HepG2 (cell line): ENCODE data around the gene NBPF3. TPM values are rescaled to one million over a fixed set of nuclear protein-coding genes. Genes with fewer than 3 reads are reported as not detected.

Source experiments
- ATAC-seq: fragments of 200-7000 bp; cut with Tn5 transposase; 3 replicates; pipeline ENCODE4 v1.9.1; 2020; ENCODE audit warnings: mild to moderate bottlenecking, moderate library complexity
- BruUV-seq: library from RNA; stranded (reverse); fragments of 400-500 nt; replicated peaks from 2 replicates; lab custom pipeline; 2021; lab: Mats Ljungman, UMichigan
- CTCF ChIA-PET: fragments of 300-600 bp; formaldehyde crosslinking; extraction: SDS; loops from one replicate; lab custom pipeline; 2021; ENCODE audit warnings: low total read pairs, inconsistent platforms, low intra/inter-chr PET ratio; lab: Yijun Ruan, JAX
- POLR2A ChIA-PET: fragments of 350-600 bp; sonication (Branson Sonifier 250); formaldehyde crosslinking; loops from one replicate; lab custom pipeline; 2020; ENCODE audit warnings: antibody characterized with exemption, inconsistent platforms; lab: Yijun Ruan, JAX
- DNase-seq: peaks from one replicate; pipeline ENCODE4 v3.0.0-alpha.2; 2015; ENCODE audit warnings: low spot score
- FAIRE-seq: peaks from 3 replicates; lab custom pipeline; 2011; peaks lifted over from hg19 to GRCh38; lab: Jason Lieb, UNC
- H2AFZ ChIP-seq: one replicate; pipeline ENCODE4 v1.6.1; 2011; ENCODE audit warnings: low read length, inconsistent platforms
- H3K27ac ChIP-seq: fragments of 300-600 bp; 3 replicates; pipeline ENCODE4 v1.8.0; 2011; ENCODE audit warnings: mixed run types, mild to moderate bottlenecking, mixed read lengths, low read length, inconsistent platforms; ENCODE audit not compliant: insufficient read depth; ENCODE audit errors: extremely low read length
- H3K27me3 ChIP-seq, 2 experiments: fragments of 200-600 bp in 1 of 2; 2 replicates in 1 of 2; 3 replicates in 1 of 2; pipeline versions ENCODE4 v1.6.0 to v1.8.0; 2011; ENCODE audit warnings: low read length in 2 of 2, mild to moderate bottlenecking in 2 of 2, moderate library complexity in 2 of 2, inconsistent platforms in 1 of 2; ENCODE audit not compliant: insufficient read depth in 2 of 2, control insufficient read depth in 1 of 2
- H3K36me3 ChIP-seq, 2 experiments: fragments of 200-600 bp in 1 of 2; replicated peaks in 1 of 2; 2 replicates in 1 of 2; 3 replicates in 1 of 2; pipeline versions ENCODE4 v1.5.1 to v1.8.0; 2011; ENCODE audit warnings: low read length in 2 of 2, inconsistent platforms in 1 of 2; ENCODE audit not compliant: insufficient read depth in 2 of 2, control insufficient read depth in 1 of 2
- H3K4me1 ChIP-seq: 2 replicates; pipeline ENCODE4 v1.5.1; 2012; ENCODE audit warnings: low read length, inconsistent platforms; ENCODE audit not compliant: insufficient read depth
- H3K4me2 ChIP-seq: 2 replicates; pipeline ENCODE4 v1.6.0; 2011; ENCODE audit warnings: low read depth, low read length, inconsistent platforms
- H3K4me3 ChIP-seq, 3 experiments: fragments of 200-600 bp in 1 of 3; sonication (generic), shearing (Covaris generic) in 1 of 3; replicated peaks in 1 of 3; 2 replicates each; pipeline ENCODE4 v1.5.1; 2011 to 2016; ENCODE audit warnings: low read length in 3 of 3, inconsistent platforms in 2 of 3, low read depth in 2 of 3, mild to moderate bottlenecking in 2 of 3, control low read depth in 1 of 3, mixed read lengths in 1 of 3; ENCODE audit not compliant: insufficient read depth in 1 of 3
- H3K79me2 ChIP-seq: one replicate; pipeline ENCODE4 v1.6.1; 2011; ENCODE audit warnings: low read length, inconsistent platforms; ENCODE audit not compliant: insufficient read depth
- H3K9ac ChIP-seq: 2 replicates; pipeline ENCODE4 v1.6.0; 2011; ENCODE audit warnings: mild to moderate bottlenecking, low read depth, low read length, inconsistent platforms; ENCODE audit not compliant: insufficient read depth
- H3K9me3 ChIP-seq: 2 replicates; pipeline ENCODE4 v1.5.1; 2012; ENCODE audit warnings: mild to moderate bottlenecking, low read length
- H4K20me1 ChIP-seq: 2 replicates; pipeline ENCODE4 v1.6.0; 2011; ENCODE audit warnings: inconsistent platforms, mild to moderate bottlenecking, low read length, moderate library complexity; ENCODE audit not compliant: insufficient read depth
- CCDC6 ChIP-seq: sonication (generic); formaldehyde crosslinking; IDR thresholded peaks from 2 replicates; pipeline ENCODE4 v1.8.1; 2022; ENCODE audit warnings: mild to moderate bottlenecking, missing genetic modification reagents, moderate library complexity
- CENPT ChIP-seq: sonication (generic); formaldehyde crosslinking; IDR thresholded peaks from 2 replicates; pipeline ENCODE4 v1.8.0; 2022; ENCODE audit warnings: low read depth, mild to moderate bottlenecking, moderate library complexity, missing genetic modification reagents
- HMG20A ChIP-seq: IDR thresholded peaks from 2 replicates; pipeline ENCODE4 v1.6.1; 2016; ENCODE audit warnings: borderline replicate concordance
- IKZF5 ChIP-seq: IDR thresholded peaks from 2 replicates; pipeline ENCODE4 v1.6.1; 2018; ENCODE audit warnings: missing genetic modification reagents, mild to moderate bottlenecking, missing compliant biosample characterization
- KDM6A ChIP-seq: IDR thresholded peaks from 2 replicates; pipeline ENCODE4 v1.6.1; 2016; ENCODE audit warnings: low read depth
- NFAT5 ChIP-seq: sonication (generic); formaldehyde crosslinking; IDR thresholded peaks from 2 replicates; pipeline ENCODE4 v1.4.0; 2020; ENCODE audit warnings: missing genetic modification reagents
- PAF1 ChIP-seq: IDR thresholded peaks from 2 replicates; pipeline ENCODE4 v1.6.1; 2016; ENCODE audit warnings: missing genetic modification reagents, missing compliant biosample characterization
- REPIN1 ChIP-seq: sonication (generic); formaldehyde crosslinking; IDR thresholded peaks from 2 replicates; pipeline ENCODE4 v1.8.0; 2022; ENCODE audit warnings: missing genetic modification reagents, low read depth, mild to moderate bottlenecking, borderline replicate concordance
- SP2 ChIP-seq: sonication (generic); formaldehyde crosslinking; IDR thresholded peaks from 2 replicates; pipeline ENCODE4 v1.5.1; 2020; ENCODE audit warnings: mild to moderate bottlenecking, missing genetic modification reagents
- ZBTB44 ChIP-seq: sonication (generic); formaldehyde crosslinking; IDR thresholded peaks from 2 replicates; pipeline ENCODE4 v1.4.0; 2020; ENCODE audit warnings: missing genetic modification reagents
- ZNF138 ChIP-seq: sonication (generic); formaldehyde crosslinking; IDR thresholded peaks from 2 replicates; pipeline ENCODE4 v1.5.0; 2020; ENCODE audit warnings: mild to moderate bottlenecking, low read depth, missing genetic modification reagents
- ZNF292 ChIP-seq: sonication (generic); formaldehyde crosslinking; IDR thresholded peaks from 2 replicates; pipeline ENCODE4 v1.8.1; 2022; ENCODE audit warnings: mild to moderate bottlenecking, low read depth, missing genetic modification reagents, borderline replicate concordance
- ZNF713 ChIP-seq: sonication (generic); formaldehyde crosslinking; IDR thresholded peaks from 2 replicates; pipeline ENCODE4 v1.4.0; 2020; ENCODE audit warnings: mild to moderate bottlenecking, missing genetic modification reagents
- WGBS: methylation state at CpG from one replicate; pipeline ENCODE4 v1.1.6; 2017; ENCODE audit warnings: low lambda C conversion rate; 5-methylcytosine and 5-hydroxymethylcytosine counted together
- in situ Hi-C: cut with HindIII; loops from 2 replicates; pipeline ENCODE4 v1.10.0; 2017; ENCODE audit warnings: low pct_unique_long_range_greater_than_20kb; ENCODE audit not compliant: extremely low pct_ligation_motif_present
- intact Hi-C: fragments of 100-400 bp; cut with micrococcal nuclease; formaldehyde crosslinking; loops from one replicate; pipeline ENCODE4 v1.10.0; 2022; ENCODE audit not compliant: unreplicated experiment
- polyA plus RNA-seq, 8 experiments: library from polyadenylated mRNA; depleted of rRNA in 3 of 8; stranded (reverse) in 7 of 8; unstranded in 1 of 8; fragments of >200 nt; fragmentation: Illumina TruSeq in 4 of 8; extraction: Trizol in 4 of 8; gene quantifications; 2 replicates each; pipeline versions ENCODE4 v1.2.1 to v1.2.3, GENCODE V29; 2011 to 2016; ENCODE audit warnings: low read depth in 4 of 8, missing spikeins in 1 of 8, mixed read lengths in 1 of 8; ENCODE audit not compliant: insufficient read depth in 1 of 8
- total RNA-seq, 5 experiments: library from RNA; depleted of rRNA; stranded (reverse); fragments of >200 nt; fragmentation: Illumina TruSeq; extraction: Trizol; gene quantifications; 2 replicates each; pipeline ENCODE4 v1.2.3, GENCODE V29; 2016; ENCODE audit warnings: low read depth in 1 of 5
- TF ChIP-seq, protein P1 (sequence below): sonication (generic); formaldehyde crosslinking; IDR thresholded peaks from 2 replicates; pipeline ENCODE4 v1.4.0; 2020; ENCODE audit warnings: missing genetic modification reagents

Gene NBPF3
- total and polyA plus RNA-seq, 2 of the 13 experiments (the other 11 are each of a cell fraction or from before 2014, with no cell fraction given) = 3.5 to 4.9 TPM

DNA sequence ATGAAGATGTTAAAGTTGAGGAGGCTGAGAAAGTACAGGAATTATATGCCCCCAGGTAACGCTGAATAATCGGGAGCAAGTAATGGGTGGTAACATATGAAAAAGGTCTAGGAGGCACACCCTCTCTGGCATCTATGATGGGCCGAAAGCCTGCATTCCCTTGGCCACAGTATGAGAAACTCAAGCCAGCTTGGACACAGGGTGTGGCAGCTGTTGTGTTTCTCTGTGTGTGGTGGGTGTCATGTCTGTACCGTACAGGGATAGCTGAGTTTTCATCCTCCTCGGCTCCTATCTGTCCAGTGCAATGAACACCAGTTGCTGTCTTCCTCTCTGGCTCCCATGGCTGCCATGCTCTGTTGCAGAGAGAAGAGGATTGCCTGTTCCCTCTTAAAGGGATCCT, 32.9 kb downstream of the NBPF3 start:
- Histone ChIP-seq H3K9me3 (no peaks in the 10 kb centered on the region), H3K4me3 (no peak overlapping the region), H3K4me2 (no peak overlapping the region), H3K36me3 (0 out of 5 replicates have a peak, but pooled peaks cover 0 to 2% of the 10 kb centered on the region in 2 experiments), H3K27ac (no peak overlapping the region), H3K27me3 (no peaks in the 10 kb centered on the region), H3K4me1 (no peaks in the 10 kb centered on the region), H3K9ac (no peak overlapping the region), H2AFZ (no peak overlapping the region), H4K20me1 (no peaks in the 10 kb centered on the region), H3K79me2 (no peaks in the 10 kb centered on the region)
- ATAC-seq = no peak
- FAIRE-seq = no peak
- in situ Hi-C loops (no loop called here), intact Hi-C loops (no loop called here)
- no TSS peak for BruUV-seq
- WGBS = 97% methylated on average over 5 of the region's 5 CpGs
- POLR2A ChIA-PET = no interaction called here
- no peak for DNase-seq
- CTCF ChIA-PET = no interaction called here
- TF ChIP-seq PAF1 (CRISPR knock-in tag) (no peak), SP2 (CRISPR knock-in tag) (no peak), CENPT (CRISPR knock-in tag) (no peak), IKZF5 (CRISPR knock-in tag) (no peak), HMG20A (CRISPR knock-in tag) (no peak), KDM6A (CRISPR knock-in tag) (no peak), NFAT5 (CRISPR knock-in tag) (no peak), CCDC6 (CRISPR knock-in tag) (no peak), ZNF138 (CRISPR knock-in tag) (no peak), ZBTB44 (no peak), ZNF713 (no peak), ZNF292 (CRISPR knock-in tag) (no peak), REPIN1 (CRISPR knock-in tag) (no peak)
- TF ChIP-seq, protein P1, sequence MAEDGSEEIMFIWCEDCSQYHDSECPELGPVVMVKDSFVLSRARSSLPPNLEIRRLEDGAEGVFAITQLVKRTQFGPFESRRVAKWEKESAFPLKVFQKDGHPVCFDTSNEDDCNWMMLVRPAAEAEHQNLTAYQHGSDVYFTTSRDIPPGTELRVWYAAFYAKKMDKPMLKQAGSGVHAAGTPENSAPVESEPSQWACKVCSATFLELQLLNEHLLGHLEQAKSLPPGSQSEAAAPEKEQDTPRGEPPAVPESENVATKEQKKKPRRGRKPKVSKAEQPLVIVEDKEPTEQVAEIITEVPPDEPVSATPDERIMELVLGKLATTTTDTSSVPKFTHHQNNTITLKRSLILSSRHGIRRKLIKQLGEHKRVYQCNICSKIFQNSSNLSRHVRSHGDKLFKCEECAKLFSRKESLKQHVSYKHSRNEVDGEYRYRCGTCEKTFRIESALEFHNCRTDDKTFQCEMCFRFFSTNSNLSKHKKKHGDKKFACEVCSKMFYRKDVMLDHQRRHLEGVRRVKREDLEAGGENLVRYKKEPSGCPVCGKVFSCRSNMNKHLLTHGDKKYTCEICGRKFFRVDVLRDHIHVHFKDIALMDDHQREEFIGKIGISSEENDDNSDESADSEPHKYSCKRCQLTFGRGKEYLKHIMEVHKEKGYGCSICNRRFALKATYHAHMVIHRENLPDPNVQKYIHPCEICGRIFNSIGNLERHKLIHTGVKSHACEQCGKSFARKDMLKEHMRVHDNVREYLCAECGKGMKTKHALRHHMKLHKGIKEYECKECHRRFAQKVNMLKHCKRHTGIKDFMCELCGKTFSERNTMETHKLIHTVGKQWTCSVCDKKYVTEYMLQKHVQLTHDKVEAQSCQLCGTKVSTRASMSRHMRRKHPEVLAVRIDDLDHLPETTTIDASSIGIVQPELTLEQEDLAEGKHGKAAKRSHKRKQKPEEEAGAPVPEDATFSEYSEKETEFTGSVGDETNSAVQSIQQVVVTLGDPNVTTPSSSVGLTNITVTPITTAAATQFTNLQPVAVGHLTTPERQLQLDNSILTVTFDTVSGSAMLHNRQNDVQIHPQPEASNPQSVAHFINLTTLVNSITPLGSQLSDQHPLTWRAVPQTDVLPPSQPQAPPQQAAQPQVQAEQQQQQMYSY (CRISPR knock-in tag) = no peak
